Hepatocyte (in vitro differentiated cells): ENCODE results near the gene SEMA3D. TPM values are rescaled to one million over a fixed set of nuclear protein-coding genes. Genes with fewer than 3 reads are reported as not detected.
A peak's percentile ranks its signal among the peaks of the same experiment; 100 is the strongest.

Experiments used
- DNase-seq: peaks from one replicate; pipeline ENCODE4 v3.0.0-alpha.2; 2016; ENCODE audit warnings: low spot score
- H2AFZ ChIP-seq: fragments of 200-600 bp; sonication (generic); 2 replicates; pipeline ENCODE4 v1.6.0; 2016; ENCODE audit warnings: antibody characterized with exemption, mild to moderate bottlenecking
- H3K27ac ChIP-seq: fragments of 200-600 bp; sonication (generic); 2 replicates; pipeline ENCODE4 v1.5.1; 2016; ENCODE audit warnings: mild to moderate bottlenecking
- H3K27me3 ChIP-seq: fragments of 200-600 bp; sonication (generic); 2 replicates; pipeline ENCODE4 v1.6.1; 2016
- H3K36me3 ChIP-seq: fragments of 200-600 bp; sonication (generic); replicated peaks from 2 replicates; pipeline ENCODE4 v1.5.1; 2016; ENCODE audit warnings: low read depth; ENCODE audit not compliant: insufficient read depth
- H3K4me1 ChIP-seq: fragments of 200-600 bp; sonication (generic); 2 replicates; pipeline ENCODE4 v1.5.1; 2016; ENCODE audit warnings: mild to moderate bottlenecking, moderate library complexity; ENCODE audit not compliant: insufficient read depth
- H3K4me2 ChIP-seq: fragments of 200-600 bp; sonication (generic); 2 replicates; pipeline ENCODE4 v1.6.0; 2016
- H3K4me3 ChIP-seq: fragments of 200-600 bp; sonication (generic); 2 replicates; pipeline ENCODE4 v1.5.1; 2016; ENCODE audit warnings: mild to moderate bottlenecking
- H3K79me2 ChIP-seq: fragments of 200-600 bp; sonication (generic); 2 replicates; pipeline ENCODE4 v1.6.0; 2017; ENCODE audit warnings: mild to moderate bottlenecking
- H3K9me2 ChIP-seq: fragments of 200-600 bp; sonication (generic); replicated peaks from 2 replicates; pipeline ENCODE4 v1.6.0; 2017; ENCODE audit warnings: mild to moderate bottlenecking; ENCODE audit not compliant: insufficient read depth
- H3K9me3 ChIP-seq: fragments of 200-600 bp; sonication (generic); 2 replicates; pipeline ENCODE4 v1.5.1; 2016; ENCODE audit warnings: low read depth, mild to moderate bottlenecking
- H4K20me1 ChIP-seq: fragments of 200-600 bp; sonication (generic); 2 replicates; pipeline ENCODE4 v1.6.0; 2016; ENCODE audit warnings: mild to moderate bottlenecking; ENCODE audit not compliant: insufficient read depth, poor library complexity, severe bottlenecking
- EZH2 ChIP-seq: fragments of 200-600 bp; sonication (generic); IDR thresholded peaks from 2 replicates; pipeline ENCODE4 v1.6.1; 2016; ENCODE audit warnings: antibody characterized with exemption, mild to moderate bottlenecking, borderline replicate concordance
- EZH2phosphoT487 ChIP-seq: fragments of 200-600 bp; sonication (generic); IDR thresholded peaks from one replicate; pipeline ENCODE4 v1.6.1; 2018; ENCODE audit warnings: antibody characterized with exemption, mild to moderate bottlenecking, low read depth, moderate library complexity; ENCODE audit not compliant: unreplicated experiment, severe bottlenecking
- WGBS: methylation state at CpG from one replicate; pipeline ENCODE4 v1.1.6; 2016; ENCODE audit warnings: low lambda C conversion rate; ENCODE audit errors: missing lambda C conversion rate; 5-methylcytosine and 5-hydroxymethylcytosine counted together
- polyA plus RNA-seq: library from polyadenylated mRNA; unstranded; fragments of >200 nt; fragmentation: Nextera tagmentation; extraction: Ambion mirVana; gene quantifications from 2 replicates; pipeline ENCODE4 v1.2.1, GENCODE V29; 2016
- total RNA-seq: library from RNA; depleted of rRNA; stranded (reverse); fragments of >200 nt; gene quantifications from 2 replicates; pipeline ENCODE4 v1.2.3, GENCODE V29; 2014
- TF ChIP-seq, protein P1 (sequence below): fragments of 200-600 bp; sonication (generic); IDR thresholded peaks from 2 replicates; pipeline ENCODE4 v1.5.1; 2016; ENCODE audit warnings: antibody characterized with exemption, mild to moderate bottlenecking; ENCODE audit not compliant: poor library complexity

SEMA3D gene
- total and polyA plus RNA-seq, 2 experiments from 2014 or later = 18.7 to 44.9 TPM

DNA sequence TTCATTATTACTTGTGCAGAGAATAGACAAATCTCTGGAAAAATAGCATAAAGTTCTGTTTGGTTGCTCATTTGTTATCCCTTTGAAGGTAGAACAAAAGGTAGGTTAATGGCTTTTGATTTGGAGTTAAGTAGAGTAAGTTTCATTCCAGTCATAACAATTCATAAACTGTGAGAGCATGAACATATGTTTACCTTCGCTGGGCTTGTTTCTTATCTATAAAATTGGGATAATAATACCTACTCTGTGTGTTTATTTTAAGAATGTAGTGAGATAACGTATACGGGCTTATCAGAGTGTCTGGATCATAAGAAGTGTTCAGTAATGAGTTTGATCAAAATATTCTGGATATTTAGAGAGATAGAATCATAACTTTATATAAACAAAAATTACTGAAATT lies 155.4 kb downstream of the SEMA3D start:
- H3K9me3 ChIP-seq = no peaks in the 10 kb centered on the region
- no peak overlapping the region for H2AFZ ChIP-seq
- WGBS = 20% methylated on average over 3 of the region's 3 CpGs
- H3K4me3 ChIP-seq = no peak overlapping the region
- no peaks in the 10 kb centered on the region for H3K79me2 ChIP-seq
- no peaks in the 10 kb centered on the region for H3K36me3 ChIP-seq
- TF ChIP-seq, protein P1, sequence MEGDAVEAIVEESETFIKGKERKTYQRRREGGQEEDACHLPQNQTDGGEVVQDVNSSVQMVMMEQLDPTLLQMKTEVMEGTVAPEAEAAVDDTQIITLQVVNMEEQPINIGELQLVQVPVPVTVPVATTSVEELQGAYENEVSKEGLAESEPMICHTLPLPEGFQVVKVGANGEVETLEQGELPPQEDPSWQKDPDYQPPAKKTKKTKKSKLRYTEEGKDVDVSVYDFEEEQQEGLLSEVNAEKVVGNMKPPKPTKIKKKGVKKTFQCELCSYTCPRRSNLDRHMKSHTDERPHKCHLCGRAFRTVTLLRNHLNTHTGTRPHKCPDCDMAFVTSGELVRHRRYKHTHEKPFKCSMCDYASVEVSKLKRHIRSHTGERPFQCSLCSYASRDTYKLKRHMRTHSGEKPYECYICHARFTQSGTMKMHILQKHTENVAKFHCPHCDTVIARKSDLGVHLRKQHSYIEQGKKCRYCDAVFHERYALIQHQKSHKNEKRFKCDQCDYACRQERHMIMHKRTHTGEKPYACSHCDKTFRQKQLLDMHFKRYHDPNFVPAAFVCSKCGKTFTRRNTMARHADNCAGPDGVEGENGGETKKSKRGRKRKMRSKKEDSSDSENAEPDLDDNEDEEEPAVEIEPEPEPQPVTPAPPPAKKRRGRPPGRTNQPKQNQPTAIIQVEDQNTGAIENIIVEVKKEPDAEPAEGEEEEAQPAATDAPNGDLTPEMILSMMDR = no peak
- TF ChIP-seq EZH2 (no peak), EZH2phosphoT487 (no peak)
- peak overlapping the region; percentile 2 for H3K4me2 ChIP-seq
- H3K27ac ChIP-seq = peak overlapping the region; percentile 0
- no peaks in the 10 kb centered on the region for H3K9me2 ChIP-seq
- H3K4me1 ChIP-seq = peaks cover 15% of the 10 kb centered on the region
- no peak for DNase-seq
- no peaks in the 10 kb centered on the region for H3K27me3 ChIP-seq
- no peaks in the 10 kb centered on the region for H4K20me1 ChIP-seq

DNA sequence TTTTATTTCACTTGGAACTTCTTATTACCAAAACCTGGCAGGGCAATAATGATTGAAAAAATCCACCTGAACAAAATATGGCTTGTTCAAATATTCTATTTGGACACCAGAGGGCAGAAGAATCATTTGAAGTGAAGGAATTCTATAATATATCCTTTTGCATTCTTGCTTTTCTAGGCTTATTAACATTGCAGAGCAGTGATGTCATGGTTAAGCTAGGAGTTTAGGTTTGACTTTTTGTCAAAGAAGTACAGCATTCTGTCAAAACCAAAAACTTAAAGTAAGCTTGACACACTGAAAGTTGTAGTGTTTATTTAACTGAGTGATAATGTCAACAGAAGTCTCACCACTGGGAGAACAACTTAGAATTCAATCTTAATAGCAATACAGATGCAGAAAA lies 156.0 kb downstream of the SEMA3D start:
- H3K9me2 ChIP-seq = no peaks in the 10 kb centered on the region
- H3K79me2 ChIP-seq = no peaks in the 10 kb centered on the region
- peak overlapping the region; percentile 0 for H3K27ac ChIP-seq
- no peaks in the 10 kb centered on the region for H4K20me1 ChIP-seq
- H3K36me3 ChIP-seq = no peaks in the 10 kb centered on the region
- H3K4me3 ChIP-seq = no peak overlapping the region
- H3K27me3 ChIP-seq = no peaks in the 10 kb centered on the region
- peak; percentile 49 for DNase-seq
- H3K9me3 ChIP-seq = no peaks in the 10 kb centered on the region
- TF ChIP-seq EZH2 (no peak), EZH2phosphoT487 (no peak)
- TF ChIP-seq, protein P1 = peak; percentile 78
- peak overlapping the region; percentile 2 for H3K4me2 ChIP-seq
- H3K4me1 ChIP-seq = peaks cover 15% of the 10 kb centered on the region
- H2AFZ ChIP-seq = no peak overlapping the region

DNA sequence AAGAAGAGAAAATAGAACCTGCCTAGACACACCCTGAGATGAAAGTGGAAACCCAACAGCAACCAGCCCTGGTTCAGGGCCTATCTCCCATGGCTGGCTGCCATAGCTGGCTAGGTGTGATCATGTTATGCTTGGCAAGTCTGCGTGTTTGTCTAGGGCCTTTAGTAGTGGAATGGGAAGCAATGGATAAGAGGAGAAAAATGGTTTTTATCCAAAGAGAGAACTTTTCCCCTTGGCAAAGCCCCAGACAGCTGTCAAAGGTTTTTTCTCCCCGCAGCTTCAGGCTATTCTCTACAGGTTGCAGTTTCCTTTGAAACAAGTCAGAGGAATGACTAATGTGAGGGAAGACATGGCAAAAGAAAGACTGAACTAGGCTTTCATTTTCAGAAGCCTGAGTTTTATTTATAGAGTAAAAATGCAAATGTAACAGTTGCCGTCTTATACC lies 161.5 kb downstream of the SEMA3D start:
- TF ChIP-seq EZH2 (no peak), EZH2phosphoT487 (no peak)
- TF ChIP-seq, protein P1 = no peak
- no peak for DNase-seq
- H3K4me1 ChIP-seq = no peaks in the 10 kb centered on the region
- H3K4me3 ChIP-seq = no peak overlapping the region
- 78% methylated on average over 3 of the region's 3 CpGs for WGBS
- no peaks in the 10 kb centered on the region for H3K27me3 ChIP-seq
- H3K79me2 ChIP-seq = no peaks in the 10 kb centered on the region
- H4K20me1 ChIP-seq = no peaks in the 10 kb centered on the region
- H3K27ac ChIP-seq = no peak overlapping the region
- no peaks in the 10 kb centered on the region for H3K9me3 ChIP-seq
- H3K9me2 ChIP-seq = no peaks in the 10 kb centered on the region
- no peak overlapping the region for H2AFZ ChIP-seq
- H3K36me3 ChIP-seq = no peaks in the 10 kb centered on the region
- no peak overlapping the region for H3K4me2 ChIP-seq

DNA sequence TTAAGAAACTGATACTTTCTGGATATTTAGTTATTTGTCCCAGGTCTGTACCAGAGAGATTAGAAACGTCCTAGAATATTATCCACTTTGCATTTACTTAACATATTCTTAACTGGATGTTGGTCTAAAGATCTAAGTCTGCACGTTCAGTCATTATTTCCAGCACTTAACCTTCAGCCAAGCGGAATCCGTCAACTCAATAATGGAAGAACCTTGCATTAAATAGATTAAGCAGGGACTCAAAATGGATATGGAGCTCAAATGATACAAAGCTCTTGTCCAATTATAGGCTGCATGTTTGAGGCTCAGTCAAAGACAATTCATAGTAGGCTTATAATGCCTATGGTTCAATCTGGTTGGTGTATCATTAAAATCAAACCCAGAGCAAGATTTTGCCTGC lies 162.9 kb downstream of the SEMA3D start:
- no peaks in the 10 kb centered on the region for H3K9me2 ChIP-seq
- H2AFZ ChIP-seq = no peak overlapping the region
- H3K27ac ChIP-seq = no peak overlapping the region
- no peaks in the 10 kb centered on the region for H3K79me2 ChIP-seq
- peaks cover 6% of the 10 kb centered on the region for H3K4me1 ChIP-seq
- H3K27me3 ChIP-seq = no peaks in the 10 kb centered on the region
- H3K4me2 ChIP-seq = no peak overlapping the region
- TF ChIP-seq, protein P1 = no peak
- TF ChIP-seq EZH2phosphoT487 (no peak), EZH2 (no peak)
- H3K4me3 ChIP-seq = no peak overlapping the region
- H3K36me3 ChIP-seq = no peaks in the 10 kb centered on the region
- no peaks in the 10 kb centered on the region for H3K9me3 ChIP-seq
- no peak for DNase-seq
- H4K20me1 ChIP-seq = no peaks in the 10 kb centered on the region
- WGBS = 83% methylated on average over 4 of the region's 4 CpGs
